HepG2 (cell line): ENCODE results near the gene LMAN1L. TPM values are rescaled to one million over a fixed set of nuclear protein-coding genes. Genes with fewer than 3 reads are reported as not detected.

Experiments
- KDM2A ChIP-seq: sonication (generic); formaldehyde crosslinking; IDR thresholded peaks from 2 replicates; pipeline ENCODE4 v1.4.0; 2020; ENCODE audit warnings: low read depth, missing genetic modification reagents, borderline replicate concordance
- NR2F1 ChIP-seq, 2 experiments: fragments of 450-650 bp in 1 of 2; formaldehyde crosslinking in 1 of 2; IDR thresholded peaks; 2 replicates each; pipeline versions ENCODE4 v1.5.0 to v1.6.1; 2016 to 2020; ENCODE audit warnings: mild to moderate bottlenecking in 1 of 2, missing compliant biosample characterization in 1 of 2, missing genetic modification reagents in 1 of 2, moderate library complexity in 1 of 2
- PITX1 ChIP-seq: sonication (generic); formaldehyde crosslinking; IDR thresholded peaks from 2 replicates; pipeline ENCODE4 v1.5.1; 2020; ENCODE audit warnings: mild to moderate bottlenecking, missing genetic modification reagents
- POLR2G ChIP-seq: fragments of 200-400 bp; formaldehyde crosslinking; IDR thresholded peaks from 2 replicates; pipeline ENCODE4 v1.6.1; 2018; ENCODE audit warnings: mild to moderate bottlenecking, low read depth, low read length, moderate library complexity
- SP4 ChIP-seq: sonication (generic); formaldehyde crosslinking; IDR thresholded peaks from 2 replicates; pipeline ENCODE4 v1.8.1; 2023; ENCODE audit warnings: mild to moderate bottlenecking, missing genetic modification reagents
- STAG1 ChIP-seq: sonication (generic); formaldehyde crosslinking; IDR thresholded peaks from 2 replicates; pipeline ENCODE4 v1.4.0; 2020; ENCODE audit warnings: missing genetic modification reagents
- ZBTB38 ChIP-seq: sonication (generic); formaldehyde crosslinking; IDR thresholded peaks from 2 replicates; pipeline ENCODE4 v1.5.1; 2020; ENCODE audit warnings: mild to moderate bottlenecking, missing genetic modification reagents
- ZNF225 ChIP-seq: sonication (generic); formaldehyde crosslinking; IDR thresholded peaks from 2 replicates; pipeline ENCODE4 v1.4.0; 2020; ENCODE audit warnings: mild to moderate bottlenecking, missing genetic modification reagents
- ZNF232 ChIP-seq: sonication (generic); formaldehyde crosslinking; IDR thresholded peaks from 2 replicates; pipeline ENCODE4 v1.4.0; 2020; ENCODE audit warnings: missing genetic modification reagents, borderline replicate concordance
- ZNF501 ChIP-seq: sonication (generic); formaldehyde crosslinking; IDR thresholded peaks from 2 replicates; pipeline ENCODE4 v1.5.1; 2020; ENCODE audit warnings: mild to moderate bottlenecking, moderate library complexity, missing genetic modification reagents
- ZNF550 ChIP-seq: sonication (generic); formaldehyde crosslinking; IDR thresholded peaks from 2 replicates; pipeline ENCODE4 v1.4.0; 2020; ENCODE audit warnings: mild to moderate bottlenecking, missing genetic modification reagents, borderline replicate concordance
- ZNF776 ChIP-seq: sonication (generic); formaldehyde crosslinking; IDR thresholded peaks from 2 replicates; pipeline ENCODE4 v1.4.0; 2020; ENCODE audit warnings: mild to moderate bottlenecking, missing genetic modification reagents
- polyA plus RNA-seq, 8 experiments: library from polyadenylated mRNA; depleted of rRNA in 3 of 8; stranded (reverse) in 7 of 8; unstranded in 1 of 8; fragments of >200 nt; fragmentation: Illumina TruSeq in 4 of 8; extraction: Trizol in 4 of 8; gene quantifications; 2 replicates each; pipeline versions ENCODE4 v1.2.1 to v1.2.3, GENCODE V29; 2011 to 2016; ENCODE audit warnings: low read depth in 4 of 8, missing spikeins in 1 of 8, mixed read lengths in 1 of 8; ENCODE audit not compliant: insufficient read depth in 1 of 8
- total RNA-seq, 5 experiments: library from RNA; depleted of rRNA; stranded (reverse); fragments of >200 nt; fragmentation: Illumina TruSeq; extraction: Trizol; gene quantifications; 2 replicates each; pipeline ENCODE4 v1.2.3, GENCODE V29; 2016; ENCODE audit warnings: low read depth in 1 of 5
- TF ChIP-seq, protein P1 (sequence below): sonication (generic); formaldehyde crosslinking; IDR thresholded peaks from 2 replicates; pipeline ENCODE4 v1.4.0; 2020; ENCODE audit warnings: missing genetic modification reagents
- TF ChIP-seq, protein P2 (sequence below): sonication (generic); formaldehyde crosslinking; IDR thresholded peaks from 2 replicates; pipeline ENCODE4 v1.5.0; 2020; ENCODE audit warnings: missing genetic modification reagents, mild to moderate bottlenecking, borderline replicate concordance
- TF ChIP-seq, protein P3 (sequence below): sonication (generic); formaldehyde crosslinking; IDR thresholded peaks from 2 replicates; pipeline ENCODE4 v1.5.1; 2020; ENCODE audit warnings: mild to moderate bottlenecking, missing genetic modification reagents, moderate library complexity
- TF ChIP-seq, protein P4 (sequence below): sonication (generic); formaldehyde crosslinking; IDR thresholded peaks from 2 replicates; pipeline ENCODE4 v1.5.0; 2020; ENCODE audit warnings: mild to moderate bottlenecking, missing genetic modification reagents, moderate library complexity
- TF ChIP-seq, protein P5 (sequence below): sonication (generic); formaldehyde crosslinking; IDR thresholded peaks from 2 replicates; pipeline ENCODE4 v1.4.0; 2020; ENCODE audit warnings: missing genetic modification reagents, borderline replicate concordance

Gene LMAN1L
- total and polyA plus RNA-seq, 2 of the 13 experiments (the other 11 are each of a cell fraction or from before 2014, with no cell fraction given), result not detected

DNA sequence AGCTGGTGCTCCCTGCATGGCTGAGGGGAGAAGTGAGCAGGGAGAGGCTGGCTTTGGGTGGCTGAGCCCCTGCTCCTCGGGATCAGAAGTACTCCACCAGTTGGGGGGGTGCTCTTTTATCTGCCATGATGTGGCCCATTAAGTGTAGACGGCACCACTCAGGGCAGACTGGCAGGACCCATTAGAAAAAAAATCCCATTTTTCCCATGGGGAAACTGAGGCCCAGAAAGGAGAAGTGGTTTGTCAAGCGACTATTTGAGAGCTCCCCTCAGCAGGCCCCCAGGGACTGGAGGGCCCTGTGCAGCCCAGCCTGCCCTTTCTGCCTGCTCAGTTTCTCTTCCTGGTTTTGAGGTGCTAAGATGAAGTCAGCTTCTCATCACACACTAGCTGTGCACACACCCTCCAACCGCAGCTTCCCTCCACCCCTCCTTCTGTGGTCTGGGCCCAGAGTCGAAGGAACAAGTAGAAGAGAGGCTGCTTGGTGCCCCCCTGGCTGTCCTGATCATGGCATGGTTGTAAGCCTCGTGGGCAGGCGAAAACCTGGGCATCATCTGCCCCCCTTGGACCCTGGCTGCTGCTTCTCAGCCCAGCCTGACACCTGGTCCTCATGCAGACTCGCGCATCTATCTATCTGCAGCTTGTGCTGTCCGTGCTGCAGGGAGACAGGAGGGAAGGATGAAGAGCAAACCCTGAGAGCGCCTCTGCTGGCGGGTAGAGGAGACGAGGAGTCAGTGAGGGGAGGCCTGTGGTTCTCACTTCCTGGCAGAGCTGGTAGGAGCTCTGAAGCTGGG lies 25.2 kb upstream of the LMAN1L start (continued):
- TF ChIP-seq, protein P1, sequence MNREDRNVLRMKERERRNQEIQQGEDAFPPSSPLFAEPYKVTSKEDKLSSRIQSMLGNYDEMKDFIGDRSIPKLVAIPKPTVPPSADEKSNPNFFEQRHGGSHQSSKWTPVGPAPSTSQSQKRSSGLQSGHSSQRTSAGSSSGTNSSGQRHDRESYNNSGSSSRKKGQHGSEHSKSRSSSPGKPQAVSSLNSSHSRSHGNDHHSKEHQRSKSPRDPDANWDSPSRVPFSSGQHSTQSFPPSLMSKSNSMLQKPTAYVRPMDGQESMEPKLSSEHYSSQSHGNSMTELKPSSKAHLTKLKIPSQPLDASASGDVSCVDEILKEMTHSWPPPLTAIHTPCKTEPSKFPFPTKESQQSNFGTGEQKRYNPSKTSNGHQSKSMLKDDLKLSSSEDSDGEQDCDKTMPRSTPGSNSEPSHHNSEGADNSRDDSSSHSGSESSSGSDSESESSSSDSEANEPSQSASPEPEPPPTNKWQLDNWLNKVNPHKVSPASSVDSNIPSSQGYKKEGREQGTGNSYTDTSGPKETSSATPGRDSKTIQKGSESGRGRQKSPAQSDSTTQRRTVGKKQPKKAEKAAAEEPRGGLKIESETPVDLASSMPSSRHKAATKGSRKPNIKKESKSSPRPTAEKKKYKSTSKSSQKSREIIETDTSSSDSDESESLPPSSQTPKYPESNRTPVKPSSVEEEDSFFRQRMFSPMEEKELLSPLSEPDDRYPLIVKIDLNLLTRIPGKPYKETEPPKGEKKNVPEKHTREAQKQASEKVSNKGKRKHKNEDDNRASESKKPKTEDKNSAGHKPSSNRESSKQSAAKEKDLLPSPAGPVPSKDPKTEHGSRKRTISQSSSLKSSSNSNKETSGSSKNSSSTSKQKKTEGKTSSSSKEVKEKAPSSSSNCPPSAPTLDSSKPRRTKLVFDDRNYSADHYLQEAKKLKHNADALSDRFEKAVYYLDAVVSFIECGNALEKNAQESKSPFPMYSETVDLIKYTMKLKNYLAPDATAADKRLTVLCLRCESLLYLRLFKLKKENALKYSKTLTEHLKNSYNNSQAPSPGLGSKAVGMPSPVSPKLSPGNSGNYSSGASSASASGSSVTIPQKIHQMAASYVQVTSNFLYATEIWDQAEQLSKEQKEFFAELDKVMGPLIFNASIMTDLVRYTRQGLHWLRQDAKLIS (CRISPR knock-in tag), result no peak
- TF ChIP-seq ZNF225 (CRISPR knock-in tag) (no peak), STAG1 (CRISPR knock-in tag) (peak; percentile 23; the same call in 1 of the 2 replicates), ZNF550 (CRISPR knock-in tag) (no peak), ZNF232 (CRISPR knock-in tag) (no peak), ZBTB38 (CRISPR knock-in tag) (peak; percentile 66; the same call in 1 of the 2 replicates), PITX1 (CRISPR knock-in tag) (no peak), KDM2A (CRISPR knock-in tag) (peak; percentile 22; the same call in 1 of the 2 replicates), NR2F1 (CRISPR knock-in tag; IDR thresholded peaks at IDR 0.05) (no peak), SP4 (CRISPR knock-in tag) (no peak), ZNF776 (CRISPR knock-in tag) (no peak), POLR2G (no peak), ZNF501 (CRISPR knock-in tag) (no peak)
- TF ChIP-seq, protein P2, sequence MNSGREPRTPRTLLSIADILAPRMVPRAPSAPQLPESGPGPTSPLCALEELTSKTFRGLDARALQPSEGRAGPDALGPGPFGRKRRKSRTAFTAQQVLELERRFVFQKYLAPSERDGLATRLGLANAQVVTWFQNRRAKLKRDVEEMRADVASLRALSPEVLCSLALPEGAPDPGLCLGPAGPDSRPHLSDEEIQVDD (CRISPR knock-in tag), result no peak
- TF ChIP-seq, protein P3, sequence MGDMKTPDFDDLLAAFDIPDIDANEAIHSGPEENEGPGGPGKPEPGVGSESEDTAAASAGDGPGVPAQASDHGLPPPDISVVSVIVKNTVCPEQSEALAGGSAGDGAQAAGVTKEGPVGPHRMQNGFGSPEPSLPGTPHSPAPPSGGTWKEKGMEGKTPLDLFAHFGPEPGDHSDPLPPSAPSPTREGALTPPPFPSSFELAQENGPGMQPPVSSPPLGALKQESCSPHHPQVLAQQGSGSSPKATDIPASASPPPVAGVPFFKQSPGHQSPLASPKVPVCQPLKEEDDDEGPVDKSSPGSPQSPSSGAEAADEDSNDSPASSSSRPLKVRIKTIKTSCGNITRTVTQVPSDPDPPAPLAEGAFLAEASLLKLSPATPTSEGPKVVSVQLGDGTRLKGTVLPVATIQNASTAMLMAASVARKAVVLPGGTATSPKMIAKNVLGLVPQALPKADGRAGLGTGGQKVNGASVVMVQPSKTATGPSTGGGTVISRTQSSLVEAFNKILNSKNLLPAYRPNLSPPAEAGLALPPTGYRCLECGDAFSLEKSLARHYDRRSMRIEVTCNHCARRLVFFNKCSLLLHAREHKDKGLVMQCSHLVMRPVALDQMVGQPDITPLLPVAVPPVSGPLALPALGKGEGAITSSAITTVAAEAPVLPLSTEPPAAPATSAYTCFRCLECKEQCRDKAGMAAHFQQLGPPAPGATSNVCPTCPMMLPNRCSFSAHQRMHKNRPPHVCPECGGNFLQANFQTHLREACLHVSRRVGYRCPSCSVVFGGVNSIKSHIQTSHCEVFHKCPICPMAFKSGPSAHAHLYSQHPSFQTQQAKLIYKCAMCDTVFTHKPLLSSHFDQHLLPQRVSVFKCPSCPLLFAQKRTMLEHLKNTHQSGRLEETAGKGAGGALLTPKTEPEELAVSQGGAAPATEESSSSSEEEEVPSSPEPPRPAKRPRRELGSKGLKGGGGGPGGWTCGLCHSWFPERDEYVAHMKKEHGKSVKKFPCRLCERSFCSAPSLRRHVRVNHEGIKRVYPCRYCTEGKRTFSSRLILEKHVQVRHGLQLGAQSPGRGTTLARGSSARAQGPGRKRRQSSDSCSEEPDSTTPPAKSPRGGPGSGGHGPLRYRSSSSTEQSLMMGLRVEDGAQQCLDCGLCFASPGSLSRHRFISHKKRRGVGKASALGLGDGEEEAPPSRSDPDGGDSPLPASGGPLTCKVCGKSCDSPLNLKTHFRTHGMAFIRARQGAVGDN (CRISPR knock-in tag), result peak; percentile 34; the same call in 1 of the 2 replicates
- TF ChIP-seq, protein P4, sequence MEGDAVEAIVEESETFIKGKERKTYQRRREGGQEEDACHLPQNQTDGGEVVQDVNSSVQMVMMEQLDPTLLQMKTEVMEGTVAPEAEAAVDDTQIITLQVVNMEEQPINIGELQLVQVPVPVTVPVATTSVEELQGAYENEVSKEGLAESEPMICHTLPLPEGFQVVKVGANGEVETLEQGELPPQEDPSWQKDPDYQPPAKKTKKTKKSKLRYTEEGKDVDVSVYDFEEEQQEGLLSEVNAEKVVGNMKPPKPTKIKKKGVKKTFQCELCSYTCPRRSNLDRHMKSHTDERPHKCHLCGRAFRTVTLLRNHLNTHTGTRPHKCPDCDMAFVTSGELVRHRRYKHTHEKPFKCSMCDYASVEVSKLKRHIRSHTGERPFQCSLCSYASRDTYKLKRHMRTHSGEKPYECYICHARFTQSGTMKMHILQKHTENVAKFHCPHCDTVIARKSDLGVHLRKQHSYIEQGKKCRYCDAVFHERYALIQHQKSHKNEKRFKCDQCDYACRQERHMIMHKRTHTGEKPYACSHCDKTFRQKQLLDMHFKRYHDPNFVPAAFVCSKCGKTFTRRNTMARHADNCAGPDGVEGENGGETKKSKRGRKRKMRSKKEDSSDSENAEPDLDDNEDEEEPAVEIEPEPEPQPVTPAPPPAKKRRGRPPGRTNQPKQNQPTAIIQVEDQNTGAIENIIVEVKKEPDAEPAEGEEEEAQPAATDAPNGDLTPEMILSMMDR (CRISPR knock-in tag), result peak; percentile 41
- TF ChIP-seq, protein P5, sequence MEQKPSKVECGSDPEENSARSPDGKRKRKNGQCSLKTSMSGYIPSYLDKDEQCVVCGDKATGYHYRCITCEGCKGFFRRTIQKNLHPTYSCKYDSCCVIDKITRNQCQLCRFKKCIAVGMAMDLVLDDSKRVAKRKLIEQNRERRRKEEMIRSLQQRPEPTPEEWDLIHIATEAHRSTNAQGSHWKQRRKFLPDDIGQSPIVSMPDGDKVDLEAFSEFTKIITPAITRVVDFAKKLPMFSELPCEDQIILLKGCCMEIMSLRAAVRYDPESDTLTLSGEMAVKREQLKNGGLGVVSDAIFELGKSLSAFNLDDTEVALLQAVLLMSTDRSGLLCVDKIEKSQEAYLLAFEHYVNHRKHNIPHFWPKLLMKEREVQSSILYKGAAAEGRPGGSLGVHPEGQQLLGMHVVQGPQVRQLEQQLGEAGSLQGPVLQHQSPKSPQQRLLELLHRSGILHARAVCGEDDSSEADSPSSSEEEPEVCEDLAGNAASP (CRISPR knock-in tag), result no peak
